Measurements from ENCODE around the gene CFAP61.

CFAP61 gene

GRCh38 chr20:20409331-20409730, 357.0 kb downstream of the CFAP61 start:
- no peak for DNase-seq
